ENCODE measurements around the gene IDH2.

DNA sequence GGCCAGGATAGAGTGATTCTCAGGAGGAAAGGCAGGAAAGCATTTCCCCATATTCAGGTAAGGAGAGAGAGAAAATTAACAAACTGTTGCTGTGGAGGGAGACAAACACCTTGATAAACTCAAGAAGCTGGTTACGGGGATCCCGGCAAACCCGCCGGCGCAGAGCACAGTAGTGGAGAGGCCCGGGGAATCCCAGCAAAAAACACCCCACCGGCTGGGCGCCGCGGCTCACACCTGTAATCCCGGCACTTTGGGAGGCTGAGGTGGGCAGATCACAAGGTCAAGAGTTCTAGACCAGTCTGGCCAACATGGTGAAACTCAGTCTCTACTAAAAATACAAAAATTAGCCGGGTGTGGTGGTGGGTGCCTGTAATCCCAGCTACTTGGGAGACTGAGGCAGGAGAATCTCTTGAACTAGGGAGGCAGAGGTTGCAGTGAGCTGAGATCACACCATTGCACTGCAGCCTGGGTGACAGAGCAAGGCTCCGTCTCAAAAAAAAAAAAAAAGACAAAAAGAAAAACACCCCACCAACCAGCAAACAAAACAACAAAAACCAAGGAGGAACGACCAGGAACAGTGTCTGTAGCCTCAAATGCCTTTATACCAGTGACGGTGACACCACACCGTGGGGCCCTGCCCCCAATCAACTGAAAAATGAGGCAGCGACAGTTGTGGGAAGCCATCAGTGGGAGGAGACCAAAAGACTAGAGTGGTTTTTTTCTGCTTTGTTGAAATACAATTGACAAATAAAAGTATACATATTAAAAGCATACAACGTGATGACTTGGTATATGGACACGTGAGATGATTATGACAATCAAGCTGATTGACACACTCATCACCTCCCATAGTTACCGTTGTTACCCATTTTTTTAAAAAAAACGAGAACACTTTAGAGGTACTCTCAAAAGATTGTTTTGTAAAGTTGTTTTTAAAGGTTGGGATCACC lies 40.2 kb upstream of the IDH2 start:
- no peak for TF ChIP-seq POLR2A (IDR thresholded peaks at IDR 0.05)
- TF ChIP-seq, protein P1, sequence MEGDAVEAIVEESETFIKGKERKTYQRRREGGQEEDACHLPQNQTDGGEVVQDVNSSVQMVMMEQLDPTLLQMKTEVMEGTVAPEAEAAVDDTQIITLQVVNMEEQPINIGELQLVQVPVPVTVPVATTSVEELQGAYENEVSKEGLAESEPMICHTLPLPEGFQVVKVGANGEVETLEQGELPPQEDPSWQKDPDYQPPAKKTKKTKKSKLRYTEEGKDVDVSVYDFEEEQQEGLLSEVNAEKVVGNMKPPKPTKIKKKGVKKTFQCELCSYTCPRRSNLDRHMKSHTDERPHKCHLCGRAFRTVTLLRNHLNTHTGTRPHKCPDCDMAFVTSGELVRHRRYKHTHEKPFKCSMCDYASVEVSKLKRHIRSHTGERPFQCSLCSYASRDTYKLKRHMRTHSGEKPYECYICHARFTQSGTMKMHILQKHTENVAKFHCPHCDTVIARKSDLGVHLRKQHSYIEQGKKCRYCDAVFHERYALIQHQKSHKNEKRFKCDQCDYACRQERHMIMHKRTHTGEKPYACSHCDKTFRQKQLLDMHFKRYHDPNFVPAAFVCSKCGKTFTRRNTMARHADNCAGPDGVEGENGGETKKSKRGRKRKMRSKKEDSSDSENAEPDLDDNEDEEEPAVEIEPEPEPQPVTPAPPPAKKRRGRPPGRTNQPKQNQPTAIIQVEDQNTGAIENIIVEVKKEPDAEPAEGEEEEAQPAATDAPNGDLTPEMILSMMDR (IDR thresholded peaks at IDR 0.05): no peak
- no peak for TF ChIP-seq EP300 (IDR thresholded peaks at IDR 0.05)

Data from tibial nerve (tissue), 4 donors.